OCI-LY1 (cell line): ENCODE measurements around the gene MPO.

Experiments used
- H2AFZ ChIP-seq: fragments of 200-600 bp; sonication (generic), shearing (Covaris generic); 2 replicates; pipeline ENCODE4 v1.6.0; 2014; ENCODE audit warnings: antibody characterized with exemption, mild to moderate bottlenecking, low read length
- H3F3A ChIP-seq: fragments of 200-600 bp; sonication (generic), shearing (Covaris generic); 2 replicates; pipeline ENCODE4 v1.6.0; 2014; ENCODE audit warnings: mild to moderate bottlenecking, antibody characterized with exemption, low read length, moderate library complexity; ENCODE audit not compliant: insufficient read depth
- H3K27ac ChIP-seq: fragments of 200-600 bp; sonication (generic); 2 replicates; pipeline ENCODE4 v1.5.1; 2014; ENCODE audit warnings: low read length, mixed run types, mild to moderate bottlenecking, low read depth; ENCODE audit not compliant: poor library complexity, severe bottlenecking
- H3K27me3 ChIP-seq: fragments of 200-600 bp; sonication (generic); 2 replicates; pipeline ENCODE4 v1.6.0; 2014; ENCODE audit warnings: antibody characterized with exemption, mild to moderate bottlenecking, low read length, moderate library complexity; ENCODE audit not compliant: insufficient read depth
- H3K36me3 ChIP-seq: fragments of 200-600 bp; sonication (generic); 2 replicates; pipeline ENCODE4 v1.6.1; 2014; ENCODE audit warnings: mild to moderate bottlenecking, antibody characterized with exemption, low read length, moderate library complexity, mixed read lengths; ENCODE audit not compliant: insufficient read depth
- H3K4me1 ChIP-seq: fragments of 200-600 bp; sonication (generic); 2 replicates; pipeline ENCODE4 v1.5.1; 2014; ENCODE audit warnings: mild to moderate bottlenecking, low read length, moderate library complexity; ENCODE audit not compliant: insufficient read depth, severe bottlenecking
- H3K4me2 ChIP-seq: fragments of 200-600 bp; sonication (generic), shearing (Covaris generic); 2 replicates; pipeline ENCODE4 v1.6.1; 2014; ENCODE audit warnings: low read length
- H3K4me3 ChIP-seq: fragments of 200-600 bp; sonication (generic); 2 replicates; pipeline ENCODE4 v1.5.1; 2014; ENCODE audit warnings: low read length, low read depth, mild to moderate bottlenecking, mixed read lengths; ENCODE audit not compliant: poor library complexity, severe bottlenecking
- H3K79me2 ChIP-seq: fragments of 200-600 bp; shearing (Covaris generic); 2 replicates; pipeline ENCODE4 v1.6.1; 2016; ENCODE audit warnings: mixed run types, low read length, mixed read lengths; ENCODE audit not compliant: insufficient read depth
- H3K9ac ChIP-seq: fragments of 200-600 bp; sonication (generic), shearing (Covaris generic); 2 replicates; pipeline ENCODE4 v1.6.1; 2014; ENCODE audit warnings: mild to moderate bottlenecking, low read length, mixed read lengths
- H3K9me2 ChIP-seq: fragments of 200-600 bp; sonication (generic), shearing (Covaris generic); 2 replicates; pipeline ENCODE4 v1.6.1; 2014; ENCODE audit warnings: low read depth, mild to moderate bottlenecking, low read length, mixed read lengths
- H3K9me3 ChIP-seq: fragments of 200-600 bp; shearing (Covaris generic); 2 replicates; pipeline ENCODE4 v1.6.1; 2014; ENCODE audit warnings: low read length, mixed read lengths
- H4K20me1 ChIP-seq: fragments of 200-600 bp; sonication (generic), shearing (Covaris generic); 2 replicates; pipeline ENCODE4 v1.6.0; 2016; ENCODE audit warnings: mild to moderate bottlenecking, low read length; ENCODE audit not compliant: insufficient read depth
- EZH2 ChIP-seq: fragments of 200-600 bp; sonication (generic), shearing (Covaris generic); IDR thresholded peaks from 2 replicates; pipeline ENCODE4 v1.8.0; 2017; ENCODE audit warnings: borderline replicate concordance, mixed run types, mild to moderate bottlenecking, antibody characterized with exemption, low read length, moderate library complexity, mixed read lengths
- TF ChIP-seq, protein P1 (sequence below): fragments of 200-600 bp; sonication (generic), shearing (Covaris generic); IDR thresholded peaks from 2 replicates; pipeline ENCODE4 v1.5.1; 2017; ENCODE audit warnings: mild to moderate bottlenecking, antibody characterized with exemption, low read length, moderate library complexity, mixed read lengths

Gene MPO

GRCh38 chr17:58236394-58236793, 44.3 kb downstream of the MPO start:
- TF ChIP-seq, protein P1, sequence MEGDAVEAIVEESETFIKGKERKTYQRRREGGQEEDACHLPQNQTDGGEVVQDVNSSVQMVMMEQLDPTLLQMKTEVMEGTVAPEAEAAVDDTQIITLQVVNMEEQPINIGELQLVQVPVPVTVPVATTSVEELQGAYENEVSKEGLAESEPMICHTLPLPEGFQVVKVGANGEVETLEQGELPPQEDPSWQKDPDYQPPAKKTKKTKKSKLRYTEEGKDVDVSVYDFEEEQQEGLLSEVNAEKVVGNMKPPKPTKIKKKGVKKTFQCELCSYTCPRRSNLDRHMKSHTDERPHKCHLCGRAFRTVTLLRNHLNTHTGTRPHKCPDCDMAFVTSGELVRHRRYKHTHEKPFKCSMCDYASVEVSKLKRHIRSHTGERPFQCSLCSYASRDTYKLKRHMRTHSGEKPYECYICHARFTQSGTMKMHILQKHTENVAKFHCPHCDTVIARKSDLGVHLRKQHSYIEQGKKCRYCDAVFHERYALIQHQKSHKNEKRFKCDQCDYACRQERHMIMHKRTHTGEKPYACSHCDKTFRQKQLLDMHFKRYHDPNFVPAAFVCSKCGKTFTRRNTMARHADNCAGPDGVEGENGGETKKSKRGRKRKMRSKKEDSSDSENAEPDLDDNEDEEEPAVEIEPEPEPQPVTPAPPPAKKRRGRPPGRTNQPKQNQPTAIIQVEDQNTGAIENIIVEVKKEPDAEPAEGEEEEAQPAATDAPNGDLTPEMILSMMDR = no peak
- TF ChIP-seq EZH2 = no peak
- Histone ChIP-seq H3K4me1 (peaks cover 9% of the 10 kb centered on the region), H3K9ac (no peak overlapping the region), H2AFZ (no peak overlapping the region), H3K4me3 (no peak overlapping the region), H3K27ac (no peak overlapping the region), H4K20me1 (no peaks in the 10 kb centered on the region), H3K79me2 (no peaks in the 10 kb centered on the region), H3K9me3 (no peaks in the 10 kb centered on the region), H3F3A (no peaks in the 10 kb centered on the region), H3K9me2 (no peaks in the 10 kb centered on the region), H3K27me3 (0 out of 2 replicates have a peak, but pooled peaks cover 9% of the 10 kb centered on the region), H3K4me2 (no peak overlapping the region), H3K36me3 (no peaks in the 10 kb centered on the region)

DNA sequence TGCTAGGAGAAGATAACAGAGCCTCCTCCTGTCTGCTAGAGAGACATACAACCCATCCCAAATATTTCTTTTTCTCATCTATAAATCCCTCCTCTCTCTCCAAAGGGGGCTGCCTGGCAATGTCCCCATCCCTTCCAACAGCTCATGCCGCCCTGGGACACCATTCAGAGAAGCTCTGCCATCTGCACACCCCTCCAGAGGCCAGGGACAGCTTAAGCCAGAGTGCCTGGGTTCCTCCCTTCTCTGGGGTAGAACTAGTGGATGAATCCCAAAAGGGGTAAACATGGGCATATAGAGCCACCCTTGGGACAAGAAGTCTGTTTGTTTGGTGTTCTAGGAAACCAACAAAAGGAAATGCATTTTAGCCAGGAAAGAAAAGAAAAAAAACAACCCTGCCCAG, 44.9 kb downstream of the MPO start:
- H3K36me3 ChIP-seq = no peaks in the 10 kb centered on the region
- H3K9me3 ChIP-seq = no peaks in the 10 kb centered on the region
- no peaks in the 10 kb centered on the region for H3K9me2 ChIP-seq
- no peak overlapping the region for H2AFZ ChIP-seq
- no peak overlapping the region for H3K9ac ChIP-seq
- no peak overlapping the region for H3K27ac ChIP-seq
- 0 out of 2 replicates have a peak, but pooled peaks cover 9% of the 10 kb centered on the region for H3K27me3 ChIP-seq
- no peaks in the 10 kb centered on the region for H3K79me2 ChIP-seq
- TF ChIP-seq, protein P1 = no peak
- TF ChIP-seq EZH2 = no peak
- peaks cover 9% of the 10 kb centered on the region for H3K4me1 ChIP-seq
- no peak overlapping the region for H3K4me3 ChIP-seq
- no peaks in the 10 kb centered on the region for H4K20me1 ChIP-seq
- no peak overlapping the region for H3K4me2 ChIP-seq
- no peaks in the 10 kb centered on the region for H3F3A ChIP-seq

DNA sequence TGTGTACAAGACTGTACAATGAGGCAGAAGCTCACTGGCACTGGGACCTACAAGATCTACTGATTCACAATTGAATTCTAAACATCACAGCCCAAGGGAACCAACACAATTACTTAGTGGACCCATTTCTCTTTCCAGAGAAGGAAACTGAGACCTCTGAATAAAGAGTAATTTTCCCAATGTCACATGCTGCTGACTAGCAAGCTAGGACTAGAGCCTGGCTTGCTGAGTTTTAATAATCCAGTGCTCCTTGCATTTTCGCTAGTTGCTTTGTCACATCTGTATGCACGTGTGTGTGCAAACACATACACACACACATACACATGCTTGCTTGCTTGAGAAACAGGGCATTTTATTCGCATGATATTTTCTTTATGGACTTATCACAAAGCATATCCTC, 46.2 kb downstream of the MPO start:
- H3K27me3 ChIP-seq = 0 out of 2 replicates have a peak, but pooled peaks cover 9% of the 10 kb centered on the region

More for the DNA sequence above, 46.2 kb downstream of the MPO start:
- no peak overlapping the region for H3K27ac ChIP-seq
- no peaks in the 10 kb centered on the region for H3K79me2 ChIP-seq
- H3K9me2 ChIP-seq = no peaks in the 10 kb centered on the region
- H3K4me3 ChIP-seq = no peak overlapping the region
- no peak for TF ChIP-seq EZH2
- TF ChIP-seq, protein P1 = no peak
- H3F3A ChIP-seq = no peaks in the 10 kb centered on the region
- H3K4me2 ChIP-seq = no peak overlapping the region
- no peak overlapping the region for H2AFZ ChIP-seq
- peaks cover 9% of the 10 kb centered on the region for H3K4me1 ChIP-seq
- no peaks in the 10 kb centered on the region for H4K20me1 ChIP-seq
- no peaks in the 10 kb centered on the region for H3K9me3 ChIP-seq
- H3K9ac ChIP-seq = no peak overlapping the region
- no peaks in the 10 kb centered on the region for H3K36me3 ChIP-seq
